DOHH2 (cell line): Measurements from ENCODE around the gene DOCK6.

Experiments
- H3F3A ChIP-seq: fragments of 200-600 bp; sonication (generic), shearing (Covaris generic); 2 replicates; pipeline ENCODE4 v1.6.0; 2016; ENCODE audit warnings: antibody characterized with exemption, mild to moderate bottlenecking; ENCODE audit not compliant: control insufficient read depth, insufficient read depth
- H3K27ac ChIP-seq: fragments of 200-600 bp; sonication (generic); 2 replicates; pipeline ENCODE4 v1.5.1; 2014; ENCODE audit warnings: low read depth, mild to moderate bottlenecking, low read length, moderate library complexity
- H3K27me3 ChIP-seq: fragments of 200-600 bp; sonication (generic); 2 replicates; pipeline ENCODE4 v1.6.1; 2014; ENCODE audit warnings: mild to moderate bottlenecking, low read length, mixed read lengths; ENCODE audit not compliant: control insufficient read depth
- H3K36me3 ChIP-seq: fragments of 200-600 bp; sonication (generic); 2 replicates; pipeline ENCODE4 v1.6.1; 2014; ENCODE audit warnings: mild to moderate bottlenecking, low read length, moderate library complexity, mixed read lengths; ENCODE audit not compliant: control insufficient read depth
- H3K4me1 ChIP-seq: fragments of 200-600 bp; sonication (generic); 2 replicates; pipeline ENCODE4 v1.6.1; 2014; ENCODE audit warnings: mild to moderate bottlenecking, low read length, mixed read lengths; ENCODE audit not compliant: control insufficient read depth
- H3K4me2 ChIP-seq: fragments of 200-600 bp; sonication (generic); 2 replicates; pipeline ENCODE4 v1.6.0; 2014; ENCODE audit warnings: mild to moderate bottlenecking, low read length, moderate library complexity
- H3K4me3 ChIP-seq: fragments of 200-600 bp; sonication (generic); 2 replicates; pipeline ENCODE4 v1.5.1; 2014; ENCODE audit warnings: mild to moderate bottlenecking, low read length, mixed read lengths
- H3K79me2 ChIP-seq: fragments of 200-600 bp; sonication (generic); 2 replicates; pipeline ENCODE4 v1.6.1; 2014; ENCODE audit warnings: mild to moderate bottlenecking, low read length, mixed read lengths; ENCODE audit not compliant: control insufficient read depth
- H3K9me2 ChIP-seq: fragments of 200-600 bp; sonication (generic); replicated peaks from 2 replicates; pipeline ENCODE4 v1.6.1; 2014; ENCODE audit warnings: mild to moderate bottlenecking, low read length, mixed read lengths; ENCODE audit not compliant: control insufficient read depth
- H3K9me3 ChIP-seq: fragments of 200-600 bp; sonication (generic); 2 replicates; pipeline ENCODE4 v1.6.1; 2014; ENCODE audit warnings: antibody characterized with exemption, low read length, mixed read lengths; ENCODE audit not compliant: control insufficient read depth, insufficient read depth
- H4K20me1 ChIP-seq: fragments of 200-600 bp; sonication (generic); 2 replicates; pipeline ENCODE4 v1.6.0; 2014; ENCODE audit warnings: low read depth, mild to moderate bottlenecking, antibody characterized with exemption, low read length, moderate library complexity; ENCODE audit not compliant: control insufficient read depth, insufficient read depth
- EZH2phosphoT487 ChIP-seq: fragments of 200-600 bp; sonication (generic); IDR thresholded peaks from 2 replicates; pipeline ENCODE4 v1.6.1; 2017; ENCODE audit warnings: borderline replicate concordance, mild to moderate bottlenecking, antibody characterized with exemption, low read length, moderate library complexity, mixed read lengths
- TF ChIP-seq, protein P1 (sequence below): fragments of 200-600 bp; sonication (generic); IDR thresholded peaks from one replicate; pipeline ENCODE4 v1.5.1; 2014; ENCODE audit warnings: antibody characterized with exemption, mild to moderate bottlenecking, low read depth, low read length; ENCODE audit not compliant: poor library complexity, severe bottlenecking

DOCK6 gene

GRCh38 chr19:11154683-11155047 is 107.7 kb downstream of the DOCK6 start:
- Histone ChIP-seq H3K27me3 (no peaks in the 10 kb centered on the region), H3F3A (peaks cover under 1% of the 10 kb centered on the region; the same call in 1 of the 2 replicates), H3K79me2 (peaks cover 52% of the 10 kb centered on the region), H3K4me2 (peak overlapping the region; percentile 98), H3K4me1 (peaks cover 17% of the 10 kb centered on the region), H3K27ac (peak overlapping the region; percentile 66), H3K4me3 (peak overlapping the region; percentile 90), H3K9me2 (no peaks in the 10 kb centered on the region), H4K20me1 (peaks cover 4% of the 10 kb centered on the region), H3K36me3 (peaks cover 36% of the 10 kb centered on the region), H3K9me3 (no peaks in the 10 kb centered on the region)
- no peak for TF ChIP-seq EZH2phosphoT487
- TF ChIP-seq, protein P1, sequence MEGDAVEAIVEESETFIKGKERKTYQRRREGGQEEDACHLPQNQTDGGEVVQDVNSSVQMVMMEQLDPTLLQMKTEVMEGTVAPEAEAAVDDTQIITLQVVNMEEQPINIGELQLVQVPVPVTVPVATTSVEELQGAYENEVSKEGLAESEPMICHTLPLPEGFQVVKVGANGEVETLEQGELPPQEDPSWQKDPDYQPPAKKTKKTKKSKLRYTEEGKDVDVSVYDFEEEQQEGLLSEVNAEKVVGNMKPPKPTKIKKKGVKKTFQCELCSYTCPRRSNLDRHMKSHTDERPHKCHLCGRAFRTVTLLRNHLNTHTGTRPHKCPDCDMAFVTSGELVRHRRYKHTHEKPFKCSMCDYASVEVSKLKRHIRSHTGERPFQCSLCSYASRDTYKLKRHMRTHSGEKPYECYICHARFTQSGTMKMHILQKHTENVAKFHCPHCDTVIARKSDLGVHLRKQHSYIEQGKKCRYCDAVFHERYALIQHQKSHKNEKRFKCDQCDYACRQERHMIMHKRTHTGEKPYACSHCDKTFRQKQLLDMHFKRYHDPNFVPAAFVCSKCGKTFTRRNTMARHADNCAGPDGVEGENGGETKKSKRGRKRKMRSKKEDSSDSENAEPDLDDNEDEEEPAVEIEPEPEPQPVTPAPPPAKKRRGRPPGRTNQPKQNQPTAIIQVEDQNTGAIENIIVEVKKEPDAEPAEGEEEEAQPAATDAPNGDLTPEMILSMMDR = no peak

GRCh38 chr19:11152318-11153062 is 109.8 kb downstream of the DOCK6 start:
- no peaks in the 10 kb centered on the region for H3K9me2 ChIP-seq
- H3K9me3 ChIP-seq = no peaks in the 10 kb centered on the region
- H4K20me1 ChIP-seq = peaks cover 4% of the 10 kb centered on the region
- TF ChIP-seq EZH2phosphoT487 = no peak
- TF ChIP-seq, protein P1 = no peak
- peak overlapping the region; percentile 16; the same call in 1 of the 2 replicates for H3K4me2 ChIP-seq
- no peaks in the 10 kb centered on the region; the same call in 1 of the 2 replicates for H3F3A ChIP-seq
- H3K27ac ChIP-seq = no peak overlapping the region
- peaks cover 17% of the 10 kb centered on the region for H3K4me1 ChIP-seq
- H3K79me2 ChIP-seq = peaks cover 62% of the 10 kb centered on the region
- H3K27me3 ChIP-seq = no peaks in the 10 kb centered on the region
- H3K4me3 ChIP-seq = no peak overlapping the region
- H3K36me3 ChIP-seq = peaks cover 54% of the 10 kb centered on the region

- no peaks in the 10 kb centered on the region for H3F3A ChIP-seq
- no peaks in the 10 kb centered on the region for H3K9me3 ChIP-seq
- H3K4me3 ChIP-seq = no peak overlapping the region
- no peak overlapping the region for H3K27ac ChIP-seq
- peaks cover 62% of the 10 kb centered on the region for H3K79me2 ChIP-seq
- H4K20me1 ChIP-seq = peaks cover 4% of the 10 kb centered on the region
- H3K36me3 ChIP-seq = peaks cover 61% of the 10 kb centered on the region
- peaks cover 11% of the 10 kb centered on the region for H3K4me1 ChIP-seq
- H3K27me3 ChIP-seq = no peaks in the 10 kb centered on the region
- no peaks in the 10 kb centered on the region for H3K9me2 ChIP-seq
- TF ChIP-seq, protein P1 = no peak
- no peak for TF ChIP-seq EZH2phosphoT487
- no peak overlapping the region for H3K4me2 ChIP-seq
Measured at GRCh38 chr19:11151181-11151580, 111.1 kb downstream of the DOCK6 start.
